Erythroblast (primary cell): ENCODE measurements around the gene RBM15.

ENCODE experiments used
- GATA1 ChIP-seq: IDR thresholded peaks from 2 replicates; pipeline ENCODE4 v1.6.1; 2011; ENCODE audit warnings: low read depth, mild to moderate bottlenecking, control low read depth, low read length, moderate library complexity
- POLR2A ChIP-seq: IDR thresholded peaks from 2 replicates; pipeline ENCODE4 v1.6.1; 2011; ENCODE audit warnings: mild to moderate bottlenecking, low read length

DNA sequence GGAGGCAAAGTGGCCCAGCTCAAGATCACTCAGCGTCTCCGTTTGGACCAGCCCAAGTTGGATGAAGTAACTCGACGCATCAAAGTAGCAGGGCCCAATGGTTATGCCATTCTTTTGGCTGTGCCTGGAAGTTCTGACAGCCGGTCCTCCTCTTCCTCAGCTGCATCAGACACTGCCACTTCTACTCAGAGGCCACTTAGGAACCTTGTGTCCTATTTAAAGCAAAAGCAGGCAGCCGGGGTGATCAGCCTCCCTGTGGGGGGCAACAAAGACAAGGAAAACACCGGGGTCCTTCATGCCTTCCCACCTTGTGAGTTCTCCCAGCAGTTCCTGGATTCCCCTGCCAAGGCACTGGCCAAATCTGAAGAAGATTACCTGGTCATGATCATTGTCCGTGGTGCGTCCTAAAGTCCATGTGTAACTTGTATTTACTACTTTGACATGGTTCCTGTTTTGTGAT, 2.7 kb downstream of the RBM15 start:
- no peak for TF ChIP-seq POLR2A
- no peak for TF ChIP-seq GATA1
